ENCODE data around the gene SLC5A9.
"Not testable (repeated sequence)": the region's sequence is repeated elsewhere in the genome, so short reads cannot be mapped to it uniquely, and the experiment has no call there.

Gene SLC5A9

GRCh38 chr1:48208251-48208650 is 14.3 kb upstream of the SLC5A9 start:
- ChIA-PET CTCF (interaction anchor here (9.6 kb wide), 1 partner anchor 98 kb away, joined by 77 read pairs; no protein-coding TSS in a partner anchor), POLR2A (no interaction called here)

GRCh38 chr1:48208652-48209051 is 13.9 kb upstream of the SLC5A9 start:
- no peak for DNase-seq (ENCODE audit: extremely low spot score)
- ChIA-PET POLR2A (no interaction called here), CTCF (no interaction called here)
- TF ChIP-seq, protein P1, sequence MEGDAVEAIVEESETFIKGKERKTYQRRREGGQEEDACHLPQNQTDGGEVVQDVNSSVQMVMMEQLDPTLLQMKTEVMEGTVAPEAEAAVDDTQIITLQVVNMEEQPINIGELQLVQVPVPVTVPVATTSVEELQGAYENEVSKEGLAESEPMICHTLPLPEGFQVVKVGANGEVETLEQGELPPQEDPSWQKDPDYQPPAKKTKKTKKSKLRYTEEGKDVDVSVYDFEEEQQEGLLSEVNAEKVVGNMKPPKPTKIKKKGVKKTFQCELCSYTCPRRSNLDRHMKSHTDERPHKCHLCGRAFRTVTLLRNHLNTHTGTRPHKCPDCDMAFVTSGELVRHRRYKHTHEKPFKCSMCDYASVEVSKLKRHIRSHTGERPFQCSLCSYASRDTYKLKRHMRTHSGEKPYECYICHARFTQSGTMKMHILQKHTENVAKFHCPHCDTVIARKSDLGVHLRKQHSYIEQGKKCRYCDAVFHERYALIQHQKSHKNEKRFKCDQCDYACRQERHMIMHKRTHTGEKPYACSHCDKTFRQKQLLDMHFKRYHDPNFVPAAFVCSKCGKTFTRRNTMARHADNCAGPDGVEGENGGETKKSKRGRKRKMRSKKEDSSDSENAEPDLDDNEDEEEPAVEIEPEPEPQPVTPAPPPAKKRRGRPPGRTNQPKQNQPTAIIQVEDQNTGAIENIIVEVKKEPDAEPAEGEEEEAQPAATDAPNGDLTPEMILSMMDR (IDR thresholded peaks at IDR 0.05; ENCODE audit: control extremely low read depth, extremely low read depth, low read depth, missing control alignments): no peak

More at GRCh38 chr1:48208251-48208650, 14.3 kb upstream of the SLC5A9 start:
- no peak for DNase-seq (ENCODE audit: extremely low spot score)
- TF ChIP-seq, protein P1 (IDR thresholded peaks at IDR 0.05; ENCODE audit: control extremely low read depth, extremely low read depth, low read depth, missing control alignments): no peak

DNA sequence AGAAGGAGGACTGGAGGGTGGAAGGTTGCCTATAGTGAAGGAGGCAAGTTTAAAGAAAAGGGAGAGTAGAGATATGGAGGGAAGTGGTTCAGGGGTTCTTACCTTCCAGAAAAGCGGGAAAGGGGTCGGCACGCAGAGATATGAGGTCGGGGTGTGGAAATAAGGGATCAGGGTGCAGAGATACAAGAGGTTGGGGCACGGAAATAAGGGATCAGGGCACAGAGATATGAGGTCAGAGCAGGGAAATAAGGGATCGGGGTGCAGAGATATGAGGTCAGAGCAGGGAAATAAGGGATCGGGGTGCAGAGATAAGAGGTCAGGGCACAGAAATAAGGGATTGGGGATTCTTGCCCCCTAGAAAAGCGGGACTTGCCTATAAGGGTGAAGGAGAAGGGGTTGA is 9.1 kb upstream of the SLC5A9 start:
- DNase-seq (ENCODE audit: extremely low spot score); POLR2A ChIA-PET; CTCF ChIA-PET: not testable (repeated sequence)

DNA sequence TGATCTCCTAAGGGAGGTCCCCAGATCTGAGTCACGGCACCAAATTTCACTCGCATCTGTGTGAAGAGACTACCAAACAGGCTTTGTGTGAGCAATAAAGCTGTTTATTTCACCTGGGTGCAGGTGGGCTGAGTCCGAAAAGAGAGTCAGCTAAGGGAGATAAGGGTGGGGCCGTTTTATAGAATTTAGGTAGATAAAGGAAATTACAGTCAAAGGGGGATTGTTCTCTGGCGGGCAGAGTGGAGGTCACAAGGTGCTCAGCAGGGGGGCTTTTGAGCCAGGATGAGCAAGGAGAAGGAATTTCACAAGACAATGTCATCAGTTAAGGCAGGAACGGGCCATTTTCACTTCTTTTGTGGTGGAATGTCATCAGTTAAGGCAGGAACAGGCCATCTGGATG is 8.2 kb upstream of the SLC5A9 start:
- CTCF ChIA-PET: interaction anchor here (1.3 kb wide), 2 partner anchors 11 to 12 kb away, joined by 3 to 4 read pairs; no protein-coding TSS in a partner anchor
- DNase-seq (ENCODE audit: extremely low spot score); POLR2A ChIA-PET: not testable (repeated sequence)

- TF ChIP-seq, protein P1 (IDR thresholded peaks at IDR 0.05; ENCODE audit: control extremely low read depth, extremely low read depth, low read depth, missing control alignments): no peak
- ChIA-PET CTCF (interaction anchor here (1.3 to 1.6 kb wide), 3 partner anchors 9 to 12 kb away, joined by 3 to 5 read pairs (median 4); no protein-coding TSS in a partner anchor), POLR2A (no interaction called here)
- DNase-seq (ENCODE audit: extremely low spot score): no peak
These were observed 7.7 kb upstream of the SLC5A9 start for GRCh38 chr1:48214820-48215219.

- DNase-seq (ENCODE audit: extremely low spot score): no peak
- ChIA-PET CTCF (interaction anchor here (1.3 to 1.6 kb wide), 3 partner anchors 9 to 12 kb away, joined by 3 to 5 read pairs (median 4); no protein-coding TSS in a partner anchor), POLR2A (no interaction called here)
- TF ChIP-seq, protein P1 (IDR thresholded peaks at IDR 0.05; ENCODE audit: control extremely low read depth, extremely low read depth, low read depth, missing control alignments): no peak
These were observed 7.3 kb upstream of the SLC5A9 start for GRCh38 chr1:48215222-48215621.

GRCh38 chr1:48215889-48216288 is 6.6 kb upstream of the SLC5A9 start:
- TF ChIP-seq, protein P1 (IDR thresholded peaks at IDR 0.05; ENCODE audit: control extremely low read depth, extremely low read depth, low read depth, missing control alignments): no peak
- ChIA-PET POLR2A (no interaction called here), CTCF (interaction anchor here (1.1 to 1.6 kb wide), 2 partner anchors 10 to 12 kb away, joined by 5 to 6 read pairs; no protein-coding TSS in a partner anchor)
- no peak for DNase-seq (ENCODE audit: extremely low spot score)

DNA sequence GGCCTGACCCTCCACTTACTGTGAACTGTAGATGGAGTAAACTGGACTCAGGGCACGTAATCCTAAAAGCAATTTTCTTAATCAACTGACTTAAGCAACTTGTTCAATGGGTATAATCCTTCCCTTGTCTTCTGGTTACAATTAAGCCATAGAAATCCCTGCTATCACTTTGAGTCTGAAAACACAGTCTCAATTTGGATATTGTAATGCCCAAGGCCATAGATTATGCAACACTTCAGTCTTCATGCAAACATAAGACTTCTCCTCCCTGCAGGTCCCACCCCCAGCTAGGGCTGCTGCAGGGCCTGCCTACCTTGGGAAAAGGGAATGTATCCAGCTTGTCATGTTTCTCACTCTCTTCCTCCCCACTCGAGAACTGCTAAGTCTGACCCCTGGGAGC is 6.2 kb upstream of the SLC5A9 start:
- TF ChIP-seq, protein P1 (IDR thresholded peaks at IDR 0.05; ENCODE audit: control extremely low read depth, extremely low read depth, low read depth, missing control alignments): no peak
- DNase-seq (ENCODE audit: extremely low spot score): no peak

More for the DNA sequence above, 6.2 kb upstream of the SLC5A9 start:
- POLR2A ChIA-PET: no interaction called here
- CTCF ChIA-PET: interaction anchor here (1.1 to 1.6 kb wide), 2 partner anchors 10 to 13 kb away, joined by 5 to 6 read pairs; no protein-coding TSS in a partner anchor

Data from GM10248 (cell line).